Kidney epithelial cell (primary cell): ENCODE measurements around the gene TNP1. TPM values are rescaled to one million over a fixed set of nuclear protein-coding genes. Genes with fewer than 3 reads are reported as not detected.

Experiments used
- DNase-seq: peaks from one replicate; pipeline ENCODE4 v3.0.0-alpha.2; 2010; ENCODE audit warnings: low read depth
- H3K27me3 ChIP-seq: 2 replicates; pipeline ENCODE4 v1.6.0; 2011; ENCODE audit warnings: low read length; ENCODE audit not compliant: control insufficient read depth, insufficient read depth
- H3K36me3 ChIP-seq: 2 replicates; pipeline ENCODE4 v1.5.1; 2011; ENCODE audit warnings: low read length; ENCODE audit not compliant: control insufficient read depth, insufficient read depth
- H3K4me3 ChIP-seq: 2 replicates; pipeline ENCODE4 v1.5.1; 2011; ENCODE audit warnings: low read depth, mild to moderate bottlenecking, control low read depth, low read length
- CTCF ChIP-seq: IDR thresholded peaks from 2 replicates; pipeline ENCODE4 v1.5.1; 2011; ENCODE audit warnings: mild to moderate bottlenecking, moderate library complexity, low read length, control low read depth, inconsistent platforms; ENCODE audit not compliant: insufficient read depth, poor library complexity, severe bottlenecking
- total RNA-seq: library from RNA; depleted of rRNA; stranded (reverse); fragments of >200 nt; gene quantifications from 2 replicates; pipeline ENCODE4 v1.2.3, GENCODE V29; 2015

TNP1 gene
- total RNA-seq, 1 donor from 2014 or later = not detected

- H3K27me3 ChIP-seq = no peaks in the 10 kb centered on the region
- H3K36me3 ChIP-seq = no peaks in the 10 kb centered on the region
- H3K4me3 ChIP-seq = no peak overlapping the region
- DNase-seq = no peak
- TF ChIP-seq CTCF = no peak
Measured at GRCh38 chr2:216863946-216864345, 4.1 kb upstream of the TNP1 start.

- TF ChIP-seq CTCF = no peak
Measured at GRCh38 chr2:216862628-216863398, 2.9 kb upstream of the TNP1 start.

GRCh38 chr2:216860426-216861137, 718 bp upstream of the TNP1 start:
- no peak for DNase-seq
- Histone ChIP-seq H3K36me3 (no peaks in the 10 kb centered on the region), H3K4me3 (no peak overlapping the region), H3K27me3 (no peaks in the 10 kb centered on the region)
- TF ChIP-seq CTCF = no peak

More at GRCh38 chr2:216862628-216863398, 2.9 kb upstream of the TNP1 start:
- DNase-seq = no peak
- Histone ChIP-seq H3K4me3 (no peak overlapping the region), H3K36me3 (no peaks in the 10 kb centered on the region), H3K27me3 (no peaks in the 10 kb centered on the region)

GRCh38 chr2:216858312-216858711, 1.6 kb downstream of the TNP1 start:
- H3K4me3 ChIP-seq = no peak overlapping the region
- no peak for TF ChIP-seq CTCF
- H3K27me3 ChIP-seq = no peaks in the 10 kb centered on the region
- no peaks in the 10 kb centered on the region for H3K36me3 ChIP-seq
- DNase-seq = no peak

GRCh38 chr2:216857131-216857550, 2.7 kb downstream of the TNP1 start:
- Histone ChIP-seq H3K4me3 (no peak overlapping the region), H3K36me3 (no peaks in the 10 kb centered on the region), H3K27me3 (no peaks in the 10 kb centered on the region)
- TF ChIP-seq CTCF = no peak
- DNase-seq = peak; percentile 41
